Measurements from ENCODE around the gene ARHGEF28. TPM values are rescaled to one million over a fixed set of nuclear protein-coding genes. Genes with fewer than 3 reads are reported as not detected.

The ARHGEF28 gene
- total RNA-seq, 4 donors from 2014 or later, result 0.52 to 1.2 (median 0.98) TPM

- Histone ChIP-seq H3K27ac (no peak overlapping the region), H3K4me3 (no peak overlapping the region), H3K27me3 (no peaks in the 10 kb centered on the region), H3K4me1 (no peaks in the 10 kb centered on the region), H3K36me3 (no peaks in the 10 kb centered on the region), H3K9me3 (no peaks in the 10 kb centered on the region)
- in situ Hi-C loops (cut with MboI; ENCODE audit: low sequenced_read_pairs in 4 of 4), result no loop called here
- TF ChIP-seq CTCF (IDR thresholded peaks at IDR 0.05 in 4 of 5, conservative IDR thresholded peaks at IDR 0.05 in 1 of 5) (no peak), POLR2A (IDR thresholded peaks at IDR 0.05) (no peak)
- intact Hi-C loops (cut with DNase I; ENCODE audit: low total_unique reads), result no loop called here
- DNase-seq, result no peak
- ATAC-seq, result no peak
These were observed 261.7 kb downstream of the ARHGEF28 start for GRCh38 chr5:73887688-73888087.

GRCh38 chr5:73890569-73890968 lies 264.6 kb downstream of the ARHGEF28 start:
- no peaks in the 10 kb centered on the region for H3K4me1 ChIP-seq
- H3K27me3 ChIP-seq, result no peaks in the 10 kb centered on the region
- TF ChIP-seq POLR2A (IDR thresholded peaks at IDR 0.05) (no peak), CTCF (IDR thresholded peaks at IDR 0.05 in 4 of 5, conservative IDR thresholded peaks at IDR 0.05 in 1 of 5) (no peak)
- no peak overlapping the region for H3K4me3 ChIP-seq
- in situ Hi-C loops (cut with MboI; ENCODE audit: low sequenced_read_pairs in 4 of 4) (no loop called here), intact Hi-C loops (cut with DNase I; ENCODE audit: low total_unique reads) (no loop called here)
- no peak overlapping the region for H3K27ac ChIP-seq
- DNase-seq, result no peak
- ATAC-seq, result no peak
- H3K36me3 ChIP-seq, result no peaks in the 10 kb centered on the region
- H3K9me3 ChIP-seq, result no peaks in the 10 kb centered on the region

GRCh38 chr5:73892218-73892617 lies 266.2 kb downstream of the ARHGEF28 start:
- ATAC-seq (no peak), DNase-seq (no peak)
- Histone ChIP-seq H3K27me3 (no peaks in the 10 kb centered on the region), H3K4me1 (no peaks in the 10 kb centered on the region), H3K27ac (no peak overlapping the region), H3K36me3 (no peaks in the 10 kb centered on the region), H3K9me3 (no peaks in the 10 kb centered on the region), H3K4me3 (no peak overlapping the region)
- in situ Hi-C loops (cut with MboI; ENCODE audit: low sequenced_read_pairs in 4 of 4), result no loop called here
- TF ChIP-seq POLR2A (IDR thresholded peaks at IDR 0.05), result no peak
- TF ChIP-seq CTCF (IDR thresholded peaks at IDR 0.05 in 4 of 5, conservative IDR thresholded peaks at IDR 0.05 in 1 of 5), result no peak
- intact Hi-C loops (cut with DNase I; ENCODE audit: low total_unique reads), result no loop called here

- Histone ChIP-seq H3K27me3 (no peaks in the 10 kb centered on the region), H3K36me3 (no peaks in the 10 kb centered on the region), H3K4me3 (no peak overlapping the region), H3K9me3 (no peaks in the 10 kb centered on the region), H3K4me1 (no peaks in the 10 kb centered on the region), H3K27ac (no peak overlapping the region)
- in situ Hi-C loops (cut with MboI; ENCODE audit: low sequenced_read_pairs in 4 of 4) (no loop called here), intact Hi-C loops (cut with DNase I; ENCODE audit: low total_unique reads) (no loop called here)
- DNase-seq, result no peak
- ATAC-seq, result no peak
- TF ChIP-seq POLR2A (IDR thresholded peaks at IDR 0.05), result no peak
- TF ChIP-seq CTCF (IDR thresholded peaks at IDR 0.05 in 4 of 5, conservative IDR thresholded peaks at IDR 0.05 in 1 of 5), result no peak
These were observed 266.8 kb downstream of the ARHGEF28 start for GRCh38 chr5:73892806-73893205.

GRCh38 chr5:73893813-73894212 lies 267.8 kb downstream of the ARHGEF28 start:
- in situ Hi-C loops (cut with MboI; ENCODE audit: low sequenced_read_pairs in 4 of 4), result no loop called here
- DNase-seq (no peak), ATAC-seq (no peak)
- Histone ChIP-seq H3K27me3 (no peaks in the 10 kb centered on the region), H3K36me3 (no peaks in the 10 kb centered on the region), H3K27ac (no peak overlapping the region), H3K4me1 (no peaks in the 10 kb centered on the region), H3K9me3 (no peaks in the 10 kb centered on the region), H3K4me3 (no peak overlapping the region)
- intact Hi-C loops (cut with DNase I; ENCODE audit: low total_unique reads), result no loop called here
- TF ChIP-seq POLR2A (IDR thresholded peaks at IDR 0.05), result no peak
- no peak for TF ChIP-seq CTCF (IDR thresholded peaks at IDR 0.05 in 4 of 5, conservative IDR thresholded peaks at IDR 0.05 in 1 of 5)
